Measurements from ENCODE around the gene TRIM66.

The TRIM66 gene

GRCh38 chr11:8603696-8604077, 78.8 kb downstream of the TRIM66 start:
- Histone ChIP-seq H3K79me1 (ENCODE audit: low read length) (no peaks in the 10 kb centered on the region), H2BK5ac (ENCODE audit: low read depth, low read length, poor library complexity) (no peak overlapping the region), H3K9me3 (ENCODE audit: insufficient read depth, low read depth, low read length) (no peaks in the 10 kb centered on the region), H3K14ac (ENCODE audit: low read length) (no peak overlapping the region), H3K9ac (ENCODE audit: low read length) (no peak overlapping the region), H3K4me3 (ENCODE audit: low read depth, low read length) (no peak overlapping the region), H3K27me3 (ENCODE audit: insufficient read depth, low read length) (no peaks in the 10 kb centered on the region), H4K91ac (ENCODE audit: low read depth, low read length) (no peak overlapping the region), H3K4ac (ENCODE audit: low read depth, low read length) (no peak overlapping the region), H2AFZ (ENCODE audit: insufficient read depth, low read length, poor library complexity) (no peak overlapping the region), H3K23ac (ENCODE audit: low read length) (no peak overlapping the region), H3K18ac (ENCODE audit: low read length) (no peak overlapping the region), H2AK5ac (ENCODE audit: low read length) (no peak overlapping the region), H3K4me2 (ENCODE audit: low read length) (no peak overlapping the region), H2BK120ac (ENCODE audit: insufficient read depth, low read length, poor library complexity) (no peak overlapping the region), H3K27ac (ENCODE audit: low read depth, low read length) (no peak overlapping the region), H4K8ac (ENCODE audit: low read depth, low read length) (no peak overlapping the region), H3K79me2 (ENCODE audit: control insufficient read depth, insufficient read depth, low read length, poor library complexity) (no peaks in the 10 kb centered on the region), H4K12ac (ENCODE audit: low read depth, low read length) (no peak overlapping the region), H3K36me3 (ENCODE audit: control insufficient read depth in 1 of 2, insufficient read depth in 2 of 2, low read length in 2 of 2) (no peaks in the 10 kb centered on the region), H3K4me1 (ENCODE audit: control insufficient read depth in 1 of 2, insufficient read depth in 2 of 2, low read length in 2 of 2) (no peaks in the 10 kb centered on the region), H2BK12ac (ENCODE audit: low read length) (no peak overlapping the region)
- DNase-seq, result no peak
- WGBS (ENCODE audit: extremely low coverage, insufficient coverage, insufficient read length), result no CpG with 5 or more reads among the region's 2 CpGs

GRCh38 chr11:8601376-8602133, 80.9 kb downstream of the TRIM66 start:
- no peaks in the 10 kb centered on the region for H3K79me1 ChIP-seq (ENCODE audit: low read length)
- no peak overlapping the region for H4K8ac ChIP-seq (ENCODE audit: low read depth, low read length)
- H3K14ac ChIP-seq (ENCODE audit: low read length), result no peak overlapping the region
- no peak overlapping the region for H3K18ac ChIP-seq (ENCODE audit: low read length)
- no peak overlapping the region for H3K9ac ChIP-seq (ENCODE audit: low read length)
- H3K27me3 ChIP-seq (ENCODE audit: insufficient read depth, low read length), result no peaks in the 10 kb centered on the region
- no CpG with 5 or more reads among the region's 9 CpGs for WGBS (ENCODE audit: extremely low coverage, insufficient coverage, insufficient read length)
- H4K12ac ChIP-seq (ENCODE audit: low read depth, low read length), result no peak overlapping the region
- H3K23ac ChIP-seq (ENCODE audit: low read length), result no peak overlapping the region
- H2BK12ac ChIP-seq (ENCODE audit: low read length), result no peak overlapping the region
- no peak overlapping the region for H2BK5ac ChIP-seq (ENCODE audit: low read depth, low read length, poor library complexity)
- no peak overlapping the region for H4K91ac ChIP-seq (ENCODE audit: low read depth, low read length)
- no peak overlapping the region for H3K4me3 ChIP-seq (ENCODE audit: low read depth, low read length)
- H2AK5ac ChIP-seq (ENCODE audit: low read length), result no peak overlapping the region
- no peaks in the 10 kb centered on the region for H3K79me2 ChIP-seq (ENCODE audit: control insufficient read depth, insufficient read depth, low read length, poor library complexity)
- no peak overlapping the region for H2AFZ ChIP-seq (ENCODE audit: insufficient read depth, low read length, poor library complexity)
- H3K4me2 ChIP-seq (ENCODE audit: low read length), result no peak overlapping the region
- DNase-seq, result no peak
- H3K36me3 ChIP-seq (ENCODE audit: control insufficient read depth in 1 of 2, insufficient read depth in 2 of 2, low read length in 2 of 2), result no peaks in the 10 kb centered on the region
- no peaks in the 10 kb centered on the region for H3K9me3 ChIP-seq (ENCODE audit: insufficient read depth, low read depth, low read length)
- no peaks in the 10 kb centered on the region for H3K4me1 ChIP-seq (ENCODE audit: control insufficient read depth in 1 of 2, insufficient read depth in 2 of 2, low read length in 2 of 2)
- no peak overlapping the region for H3K4ac ChIP-seq (ENCODE audit: low read depth, low read length)
- H3K27ac ChIP-seq (ENCODE audit: low read depth, low read length), result no peak overlapping the region
- H2BK120ac ChIP-seq (ENCODE audit: insufficient read depth, low read length, poor library complexity), result no peak overlapping the region

- H3K23ac ChIP-seq (ENCODE audit: low read length), result no peak overlapping the region
- H3K79me2 ChIP-seq (ENCODE audit: control insufficient read depth, insufficient read depth, low read length, poor library complexity), result no peaks in the 10 kb centered on the region
- no peaks in the 10 kb centered on the region for H3K9me3 ChIP-seq (ENCODE audit: insufficient read depth, low read depth, low read length)
- no peak overlapping the region for H4K12ac ChIP-seq (ENCODE audit: low read depth, low read length)
- H3K79me1 ChIP-seq (ENCODE audit: low read length), result no peaks in the 10 kb centered on the region
- peaks cover 14% of the 10 kb centered on the region for H3K27me3 ChIP-seq (ENCODE audit: insufficient read depth, low read length)
- no peak overlapping the region for H3K4me3 ChIP-seq (ENCODE audit: low read depth, low read length)
- no peak overlapping the region for H3K4me2 ChIP-seq (ENCODE audit: low read length)
- H2BK5ac ChIP-seq (ENCODE audit: low read depth, low read length, poor library complexity), result no peak overlapping the region
- no peak overlapping the region for H4K8ac ChIP-seq (ENCODE audit: low read depth, low read length)
- H3K9ac ChIP-seq (ENCODE audit: low read length), result no peak overlapping the region
- no peak overlapping the region for H3K18ac ChIP-seq (ENCODE audit: low read length)
- no peak overlapping the region for H3K27ac ChIP-seq (ENCODE audit: low read depth, low read length)
- H2AFZ ChIP-seq (ENCODE audit: insufficient read depth, low read length, poor library complexity), result no peak overlapping the region
- H2BK12ac ChIP-seq (ENCODE audit: low read length), result no peak overlapping the region
- peaks cover 5 to 9% of the 10 kb centered on the region in 2 experiments for H3K4me1 ChIP-seq (ENCODE audit: control insufficient read depth in 1 of 2, insufficient read depth in 2 of 2, low read length in 2 of 2)
- no peak overlapping the region for H2BK120ac ChIP-seq (ENCODE audit: insufficient read depth, low read length, poor library complexity)
- no peak overlapping the region for H4K91ac ChIP-seq (ENCODE audit: low read depth, low read length)
- no peak overlapping the region for H2AK5ac ChIP-seq (ENCODE audit: low read length)
- H3K36me3 ChIP-seq (ENCODE audit: control insufficient read depth in 1 of 2, insufficient read depth in 2 of 2, low read length in 2 of 2), result no peaks in the 10 kb centered on the region
- DNase-seq, result no peak
- no peak overlapping the region for H3K14ac ChIP-seq (ENCODE audit: low read length)
- WGBS (ENCODE audit: extremely low coverage, insufficient coverage, insufficient read length), result no CpG with 5 or more reads among the region's 1 CpG
- H3K4ac ChIP-seq (ENCODE audit: low read depth, low read length), result no peak overlapping the region
Observed at GRCh38 chr11:8598506-8598905, 84.0 kb downstream of the TRIM66 start.

- H3K79me1 ChIP-seq (ENCODE audit: low read length), result no peaks in the 10 kb centered on the region
- H3K36me3 ChIP-seq (ENCODE audit: control insufficient read depth in 1 of 2, insufficient read depth in 2 of 2, low read length in 2 of 2), result no peaks in the 10 kb centered on the region
- H2BK5ac ChIP-seq (ENCODE audit: low read depth, low read length, poor library complexity), result no peak overlapping the region
- H4K12ac ChIP-seq (ENCODE audit: low read depth, low read length), result no peak overlapping the region
- no peak overlapping the region for H3K4ac ChIP-seq (ENCODE audit: low read depth, low read length)
- H3K23ac ChIP-seq (ENCODE audit: low read length), result no peak overlapping the region
- H3K79me2 ChIP-seq (ENCODE audit: control insufficient read depth, insufficient read depth, low read length, poor library complexity), result no peaks in the 10 kb centered on the region
- H4K8ac ChIP-seq (ENCODE audit: low read depth, low read length), result no peak overlapping the region
- peaks cover 5 to 9% of the 10 kb centered on the region in 2 experiments for H3K4me1 ChIP-seq (ENCODE audit: control insufficient read depth in 1 of 2, insufficient read depth in 2 of 2, low read length in 2 of 2)
- no peak overlapping the region for H3K27ac ChIP-seq (ENCODE audit: low read depth, low read length)
- H3K9ac ChIP-seq (ENCODE audit: low read length), result no peak overlapping the region
- no peak overlapping the region for H2BK120ac ChIP-seq (ENCODE audit: insufficient read depth, low read length, poor library complexity)
- peak in 1 of 2 donors; percentile 20 for DNase-seq
- H3K27me3 ChIP-seq (ENCODE audit: insufficient read depth, low read length), result peaks cover 16% of the 10 kb centered on the region
- H3K14ac ChIP-seq (ENCODE audit: low read length), result no peak overlapping the region
- H3K4me3 ChIP-seq (ENCODE audit: low read depth, low read length), result no peak overlapping the region
- no peak overlapping the region for H2AFZ ChIP-seq (ENCODE audit: insufficient read depth, low read length, poor library complexity)
- no peak overlapping the region for H2AK5ac ChIP-seq (ENCODE audit: low read length)
- no peak overlapping the region for H3K18ac ChIP-seq (ENCODE audit: low read length)
- no peak overlapping the region for H3K4me2 ChIP-seq (ENCODE audit: low read length)
- WGBS (ENCODE audit: extremely low coverage, insufficient coverage, insufficient read length), result no CpG with 5 or more reads among the region's 3 CpGs
- H3K9me3 ChIP-seq (ENCODE audit: insufficient read depth, low read depth, low read length), result no peaks in the 10 kb centered on the region
- no peak overlapping the region for H4K91ac ChIP-seq (ENCODE audit: low read depth, low read length)
- H2BK12ac ChIP-seq (ENCODE audit: low read length), result no peak overlapping the region
Observed at GRCh38 chr11:8597182-8597581, 85.3 kb downstream of the TRIM66 start.

All from trophoblast cell (in vitro differentiated cells and primary cell).